GM12878 (cell line): ENCODE data around the gene RAB34. TPM values are rescaled to one million over a fixed set of nuclear protein-coding genes. Genes with fewer than 3 reads are reported as not detected.

Experiments
- ATAC-seq: fragments of 200-7000 bp; cut with Tn5 transposase; 3 replicates; pipeline ENCODE4 v1.9.1; 2020; ENCODE audit warnings: mild to moderate bottlenecking, moderate library complexity
- BruUV-seq: library from RNA; stranded (reverse); fragments of 400-500 nt; replicated peaks from 2 replicates; lab custom pipeline; 2021; lab: Mats Ljungman, UMichigan
- CTCF ChIA-PET: fragments of 300-600 bp; sonication (Branson Sonifier 250); formaldehyde crosslinking; extraction: SDS; loops from one replicate; lab custom pipeline; 2021; ENCODE audit warnings: inconsistent platforms; lab: Yijun Ruan, JAX
- POLR2A ChIA-PET: fragments of 350-600 bp; formaldehyde crosslinking; extraction: SDS; loops from one replicate; lab custom pipeline; 2021; ENCODE audit warnings: inconsistent platforms; lab: Charles Lee
- RAD21 ChIA-PET: fragments of 300-600 bp; sonication (Branson Sonifier 250); formaldehyde crosslinking; loops from one replicate; lab custom pipeline; 2023; ENCODE audit warnings: antibody characterized with exemption; ENCODE audit not compliant: unreplicated experiment; lab: Charles Lee
- SMC1A ChIA-PET: fragments of 300-600 bp; sonication (Branson Sonifier 250); formaldehyde crosslinking; loops from one replicate; lab custom pipeline; 2023; ENCODE audit not compliant: unreplicated experiment, uncharacterized antibody; lab: Charles Lee
- DNase-seq: peaks from one replicate; pipeline ENCODE4 v3.0.0-alpha.2; 2011; ENCODE audit warnings: low read depth, low spot score
- FAIRE-seq: peaks from 3 replicates; lab custom pipeline; 2011; peaks lifted over from hg19 to GRCh38; lab: Jason Lieb, UNC
- H2AFZ ChIP-seq: 2 replicates; pipeline ENCODE4 v1.6.0; 2011; ENCODE audit warnings: low read depth, low read length, control low read depth; ENCODE audit not compliant: control insufficient read depth
- H3K27ac ChIP-seq: 2 replicates; pipeline ENCODE4 v1.5.1; 2011; ENCODE audit warnings: control low read depth; ENCODE audit not compliant: control insufficient read depth, insufficient read depth
- H3K27me3 ChIP-seq, 2 experiments: replicated peaks in 1 of 2; 2 replicates each; pipeline versions ENCODE4 v1.6.0 to v1.6.1; 2011; ENCODE audit warnings: low read length in 1 of 2; ENCODE audit not compliant: control insufficient read depth in 2 of 2, insufficient read depth in 2 of 2
- H3K36me3 ChIP-seq, 2 experiments: 2 replicates each; pipeline ENCODE4 v1.5.1; 2011; ENCODE audit warnings: low read length in 1 of 2; ENCODE audit not compliant: control insufficient read depth in 2 of 2, insufficient read depth in 2 of 2
- H3K4me1 ChIP-seq: 2 replicates; pipeline ENCODE4 v1.6.1; 2011; ENCODE audit warnings: mild to moderate bottlenecking, low read length, moderate library complexity, mixed read lengths; ENCODE audit not compliant: control insufficient read depth, insufficient read depth
- H3K4me2 ChIP-seq: 2 replicates; pipeline ENCODE4 v1.6.0; 2011; ENCODE audit warnings: control low read depth; ENCODE audit not compliant: control insufficient read depth, insufficient read depth
- H3K4me3 ChIP-seq: fragments of 200-600 bp; sonication (generic); 2 replicates; pipeline ENCODE4 v1.5.1; 2016
- H3K79me2 ChIP-seq: 2 replicates; pipeline ENCODE4 v1.6.0; 2011; ENCODE audit warnings: low read length; ENCODE audit not compliant: control insufficient read depth, insufficient read depth
- H3K9ac ChIP-seq: 2 replicates; pipeline ENCODE4 v1.8.0; 2011; ENCODE audit warnings: low read length, control low read depth, mixed read lengths; ENCODE audit not compliant: control insufficient read depth, insufficient read depth
- H3K9me3 ChIP-seq: replicated peaks from 3 replicates; pipeline ENCODE4 v1.5.1; 2011; ENCODE audit warnings: mild to moderate bottlenecking, low read length; ENCODE audit not compliant: control insufficient read depth, insufficient read depth
- H4K20me1 ChIP-seq: 2 replicates; pipeline ENCODE4 v1.6.0; 2011; ENCODE audit not compliant: control insufficient read depth, insufficient read depth
- ATF7 ChIP-seq: fragments of 450-650 bp; IDR thresholded peaks from 2 replicates; pipeline ENCODE4 v1.6.1; 2016; ENCODE audit warnings: low read depth, mild to moderate bottlenecking
- CEBPB ChIP-seq, 2 experiments: fragments of 150-350 bp in 1 of 2; IDR thresholded peaks; 2 replicates each; pipeline ENCODE4 v1.6.1; 2012 to 2014; ENCODE audit warnings: low read depth in 2 of 2, low read length in 2 of 2, borderline replicate concordance in 1 of 2, inconsistent platforms in 1 of 2
- CREM ChIP-seq: IDR thresholded peaks from 2 replicates; pipeline ENCODE4 v1.6.1; 2014; ENCODE audit warnings: antibody characterized with exemption, low read depth
- EED ChIP-seq: sonication (generic); IDR thresholded peaks from 2 replicates; pipeline ENCODE4 v1.6.1; 2016; ENCODE audit warnings: antibody characterized with exemption, low read depth
- PAX5 ChIP-seq: IDR thresholded peaks from 2 replicates; pipeline ENCODE4 v1.6.1; 2011; ENCODE audit warnings: low read depth, low read length, borderline replicate concordance
- POU2F2 ChIP-seq: IDR thresholded peaks from 3 replicates; pipeline ENCODE4 v1.6.1; 2011; ENCODE audit warnings: low read depth, mild to moderate bottlenecking, low read length, borderline replicate concordance
- RFX5 ChIP-seq: IDR thresholded peaks from 2 replicates; pipeline ENCODE4 v1.6.1; 2011; ENCODE audit warnings: low read depth, low read length, improper control_type of control experiment
- WGBS: methylation state at CpG from one replicate; pipeline ENCODE4 v1.1.6; 2016; ENCODE audit warnings: low lambda C conversion rate; ENCODE audit not compliant: insufficient replicate concordance, insufficient coverage; ENCODE audit errors: missing lambda C conversion rate; 5-methylcytosine and 5-hydroxymethylcytosine counted together
- in situ Hi-C: fragments of 300-500 bp; cut with MboI; formaldehyde crosslinking; loops from 9 replicates; pipeline ENCODE4 v1.14.3; 2018; ENCODE audit warnings: mixed read lengths
- intact Hi-C: fragments of 100-400 bp; cut with micrococcal nuclease; formaldehyde crosslinking; loops from one replicate; pipeline ENCODE4 v1.14.2; 2022; ENCODE audit not compliant: unreplicated experiment
- polyA plus RNA-seq, 11 experiments: library from polyadenylated mRNA; depleted of rRNA in 4 of 11; unstranded in 6 of 11; stranded (reverse) in 5 of 11; fragments of >200 nt; fragmentation: Nextera tagmentation in 4 of 11; fragmentation: Illumina TruSeq in 1 of 11; extraction: Ambion mirVana in 4 of 11; extraction: Trizol in 1 of 11; gene quantifications; 1 replicate in 1 of 11; 2 replicates in 10 of 11; pipeline versions ENCODE4 v1.2.1 to v1.2.3, GENCODE V29; 2011 to 2016; ENCODE audit warnings: inconsistent platforms in 2 of 11, missing spikeins in 2 of 11, low read depth in 1 of 11
- total RNA-seq, 4 experiments: library from RNA; depleted of rRNA in 3 of 4; stranded (reverse); fragments of >200 nt in 3 of 4; fragmentation: Illumina TruSeq in 1 of 4; extraction: Trizol in 1 of 4; gene quantifications; 2 replicates each; pipeline versions ENCODE4 v1.2.1 to v1.2.3, GENCODE V29; 2013 to 2021

The RAB34 gene
- total and polyA plus RNA-seq, 10 of the 15 experiments (the other 5 are each of a cell fraction or from before 2014, with no cell fraction given): 0.37 to 46.4 (median 32.8) TPM

GRCh38 chr17:28703552-28704218, 14.0 kb downstream of the RAB34 start (continued):
- TF ChIP-seq POU2F2 (no peak), PAX5 (no peak), EED (no peak), CREM (no peak), ATF7 (no peak)
- TF ChIP-seq, all 136 proteins: peak for 0

GRCh38 chr17:28702752-28703150, 14.9 kb downstream of the RAB34 start:
- WGBS: 78% methylated on average over 3 of the region's 3 CpGs
- no peak for TF ChIP-seq RFX5
- no peak for TF ChIP-seq CEBPB (IDR thresholded peaks at IDR 0.05; ENCODE audit: borderline replicate concordance in 1 of 2, low read depth in 2 of 2, low read length in 2 of 2)
- TF ChIP-seq, all 136 proteins: peak for 0
- ChIA-PET CTCF (interaction anchor here (1.7 kb wide), 1 partner anchor 56 kb away, joined by 9 read pairs; no protein-coding TSS in a partner anchor), RAD21 (no interaction called here), POLR2A (interaction anchor here (0.6 to 1.1 kb wide), 2 partner anchors 8 to 109 kb away, joined by 3 to 10 read pairs; no protein-coding TSS in a partner anchor), SMC1A (no interaction called here)
- Histone ChIP-seq H3K79me2 (no peaks in the 10 kb centered on the region), H3K9me3 (no peaks in the 10 kb centered on the region), H2AFZ (no peak overlapping the region), H3K4me3 (no peak overlapping the region), H3K4me1 (no peaks in the 10 kb centered on the region), H3K36me3 (peaks cover 12 to 42% of the 10 kb centered on the region in 2 experiments; a peak in 3 of 4 replicates), H4K20me1 (no peaks in the 10 kb centered on the region), H3K27me3 (no peaks in the 10 kb centered on the region), H3K27ac (no peak overlapping the region), H3K9ac (no peak overlapping the region; the same call in 1 of the 2 replicates), H3K4me2 (no peak overlapping the region)
- DNase-seq: no peak
- ATAC-seq: no peak
- FAIRE-seq: no peak
- intact Hi-C loops: no loop called here
- in situ Hi-C loops: no loop called here
- no TSS peak for BruUV-seq
